Adipocyte (in vitro differentiated cells): ENCODE measurements around the gene IGIP.

ENCODE experiments used
- DNase-seq: peaks from one replicate; pipeline ENCODE4 v3.0.0-alpha.2; 2015; ENCODE audit warnings: low read depth
- H3K27me3 ChIP-seq: replicated peaks from 2 replicates; pipeline ENCODE4 v1.7.0; 2013; ENCODE audit warnings: mild to moderate bottlenecking, low read length, moderate library complexity; ENCODE audit not compliant: control insufficient read depth, insufficient read depth
- H3K36me3 ChIP-seq: 2 replicates; pipeline ENCODE4 v1.7.0; 2013; ENCODE audit warnings: low read length, mild to moderate bottlenecking, moderate library complexity; ENCODE audit not compliant: control insufficient read depth, insufficient read depth, severe bottlenecking
- H3K4me1 ChIP-seq: 2 replicates; pipeline ENCODE4 v1.7.0; 2013; ENCODE audit warnings: mild to moderate bottlenecking, low read length, moderate library complexity; ENCODE audit not compliant: control insufficient read depth, insufficient read depth
- H3K4me3 ChIP-seq: 2 replicates; pipeline ENCODE4 v1.7.0; 2013; ENCODE audit warnings: mild to moderate bottlenecking, low read length, moderate library complexity
- H3K9ac ChIP-seq: 2 replicates; pipeline ENCODE4 v1.7.0; 2013; ENCODE audit warnings: mild to moderate bottlenecking, low read length, moderate library complexity
- H3K9me3 ChIP-seq: 2 replicates; pipeline ENCODE4 v1.7.0; 2013; ENCODE audit warnings: mild to moderate bottlenecking, low read length, moderate library complexity; ENCODE audit not compliant: control insufficient read depth

The IGIP gene

DNA sequence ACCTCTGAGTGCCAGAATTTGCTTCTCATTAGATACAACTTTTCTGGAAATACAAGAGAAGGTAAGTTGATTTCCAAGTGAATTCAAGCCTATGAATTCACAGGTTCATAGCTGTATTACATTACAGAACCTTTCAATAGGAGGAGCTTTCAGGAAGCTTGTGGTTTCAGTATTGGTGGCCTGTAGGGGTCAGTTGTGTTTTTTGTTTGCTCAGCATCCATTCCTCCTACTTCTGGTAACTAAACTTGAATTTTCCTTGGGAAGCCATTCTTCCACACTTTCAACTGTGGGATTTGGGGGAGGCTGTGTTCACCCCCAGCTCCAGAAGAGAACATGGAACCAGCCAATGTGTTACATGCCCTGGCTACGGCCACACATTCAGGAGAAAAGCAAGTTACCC is 43.7 kb downstream of the IGIP start:
- Histone ChIP-seq H3K4me3 (no peak overlapping the region), H3K9me3 (no peaks in the 10 kb centered on the region), H3K27me3 (no peaks in the 10 kb centered on the region), H3K9ac (no peak overlapping the region), H3K36me3 (no peaks in the 10 kb centered on the region), H3K4me1 (peaks cover 15% of the 10 kb centered on the region)
- DNase-seq = peak; percentile 24

DNA sequence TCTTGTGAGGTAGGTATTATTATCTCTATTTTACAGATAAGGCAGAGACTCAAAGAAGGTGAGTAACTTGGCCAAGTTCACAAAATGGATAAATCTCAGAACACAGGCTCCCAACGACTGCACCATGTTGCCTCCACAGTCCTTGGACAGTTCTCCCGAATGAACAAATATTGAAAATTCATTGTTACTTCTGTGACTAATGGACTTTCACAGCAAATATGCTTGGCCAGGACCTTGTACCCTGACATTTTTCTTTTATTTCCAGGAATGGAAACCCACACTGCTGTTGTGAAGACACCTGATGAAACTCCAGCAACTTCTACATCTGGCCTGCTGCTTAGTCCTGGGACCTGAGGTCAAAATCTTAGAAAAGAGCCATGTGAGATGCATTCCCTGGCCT is 46.7 kb downstream of the IGIP start:
- DNase-seq = no peak
- Histone ChIP-seq H3K4me1 (peaks cover 20% of the 10 kb centered on the region), H3K9ac (no peak overlapping the region), H3K9me3 (no peaks in the 10 kb centered on the region), H3K27me3 (no peaks in the 10 kb centered on the region), H3K36me3 (no peaks in the 10 kb centered on the region), H3K4me3 (no peak overlapping the region)

DNA sequence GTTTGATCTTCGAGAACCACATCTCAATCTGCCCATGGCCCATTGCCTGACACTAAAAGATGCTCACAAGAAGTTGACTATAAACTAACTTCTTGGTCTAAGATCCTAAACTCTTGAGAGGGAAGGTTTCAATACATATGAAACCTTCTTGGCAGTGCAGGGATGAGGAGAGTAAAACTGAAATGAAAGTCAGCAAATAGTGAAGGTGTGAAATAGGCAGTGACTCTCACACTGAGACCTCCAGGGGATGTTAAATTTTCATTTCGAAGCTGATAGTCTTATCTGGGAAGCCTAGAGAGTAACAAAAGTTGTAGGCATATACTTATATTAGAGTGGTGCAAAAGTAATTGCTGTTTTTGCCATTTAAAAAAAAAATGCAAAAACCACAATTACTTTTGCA is 48.3 kb downstream of the IGIP start:
- H3K36me3 ChIP-seq = no peaks in the 10 kb centered on the region
- DNase-seq = no peak
- H3K4me3 ChIP-seq = no peak overlapping the region
- no peaks in the 10 kb centered on the region for H3K9me3 ChIP-seq
- H3K9ac ChIP-seq = no peak overlapping the region
- H3K27me3 ChIP-seq = no peaks in the 10 kb centered on the region
- H3K4me1 ChIP-seq = peaks cover 33% of the 10 kb centered on the region

DNA sequence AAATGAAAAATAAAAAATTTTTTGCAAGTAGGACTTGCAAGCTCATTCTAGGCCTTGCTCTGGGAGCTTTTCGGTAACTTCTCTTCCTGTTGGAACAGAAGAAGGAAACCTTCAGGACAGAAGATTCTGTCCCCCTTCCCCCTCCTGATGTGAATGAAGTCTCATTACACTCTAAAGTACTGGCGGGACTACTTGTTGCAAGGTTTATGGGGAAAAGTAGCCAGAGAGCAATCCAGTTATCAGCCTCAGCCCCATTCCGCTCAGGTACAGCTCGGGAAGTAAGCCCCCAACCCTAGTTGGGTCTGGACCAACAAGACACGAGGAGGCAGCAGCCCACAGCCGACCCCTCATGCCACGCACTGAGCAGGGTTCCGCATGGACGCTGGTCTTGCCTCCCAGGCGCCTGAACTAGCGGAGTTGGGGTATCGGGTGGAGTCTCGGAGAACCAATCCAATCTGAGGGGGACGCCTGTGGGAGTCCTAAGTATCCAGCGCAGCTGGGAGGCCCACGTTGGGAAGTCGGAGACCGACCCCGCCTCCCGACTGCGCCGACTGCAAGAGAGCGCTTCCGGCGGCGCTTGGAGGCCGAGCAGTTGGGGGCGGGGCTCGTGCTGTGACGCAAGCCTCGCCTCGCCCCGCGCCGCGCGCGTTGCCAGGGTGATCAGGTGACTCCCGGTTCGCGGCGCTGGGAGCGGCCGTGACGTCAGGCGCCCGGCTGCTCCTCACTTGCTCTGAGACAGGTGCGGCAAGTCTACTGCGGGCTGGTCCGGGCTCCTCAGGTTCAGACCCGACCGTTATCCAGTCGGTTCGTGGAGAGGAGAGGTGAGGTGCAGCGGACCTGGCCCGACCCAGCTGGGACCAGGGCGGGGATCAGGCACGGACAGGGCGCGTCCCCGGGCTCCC is 49.0 kb downstream of the IGIP start, which contains the start of gene CYSTM1:
TSS of gene CYSTM1 (plus strand) at position 724 of the 902 bp plus-strand sequence. CDS start 19,278 bp downstream, outside the sequence.
- DNase-seq = peak; percentile 98
- Histone ChIP-seq H3K27me3 (no peaks in the 10 kb centered on the region), H3K36me3 (no peaks in the 10 kb centered on the region), H3K9me3 (no peaks in the 10 kb centered on the region), H3K4me3 (peak within 1 kb of the TSS; percentile 92), H3K9ac (peak within 1 kb of the TSS; percentile 94), H3K4me1 (peaks cover 33% of the 10 kb centered on the region)

DNA sequence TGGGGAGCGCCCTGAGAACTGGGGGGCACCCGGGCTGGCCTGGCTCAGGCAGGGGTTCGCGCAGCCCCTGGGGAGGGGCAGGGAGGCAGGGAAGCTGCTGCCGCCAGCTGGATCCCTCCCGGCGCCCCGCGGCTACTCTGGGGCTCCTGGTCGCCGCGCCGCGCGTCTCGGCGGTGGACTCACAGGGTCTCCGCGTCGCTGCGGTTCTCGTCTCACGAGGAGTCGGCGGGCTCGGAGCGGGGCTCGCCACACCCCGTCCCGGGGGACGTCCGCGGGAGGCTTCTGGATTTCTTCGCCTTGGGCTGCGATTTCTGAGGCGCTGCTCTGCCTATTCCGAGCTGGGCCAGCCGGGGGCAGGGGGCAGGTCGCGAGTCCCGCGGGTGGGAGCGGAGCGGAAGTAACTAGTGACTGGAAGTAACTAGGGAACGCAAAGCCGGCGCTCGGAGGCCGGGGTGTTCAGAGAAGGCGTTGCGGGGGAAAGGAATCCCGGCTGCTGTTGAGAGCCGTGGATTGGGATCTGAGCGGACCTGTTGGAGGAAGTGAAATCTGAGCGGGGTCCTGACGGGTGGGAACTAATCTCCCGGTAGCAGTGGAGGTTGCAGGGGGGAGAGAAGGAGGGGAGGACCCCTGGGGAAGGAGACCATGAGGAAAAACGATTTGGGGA is 49.8 kb downstream of the IGIP start:
- peak overlapping the region; percentile 94 for H3K9ac ChIP-seq
- no peaks in the 10 kb centered on the region for H3K27me3 ChIP-seq
- DNase-seq = peak; percentile 91
- H3K36me3 ChIP-seq = no peaks in the 10 kb centered on the region
- no peaks in the 10 kb centered on the region for H3K9me3 ChIP-seq
- H3K4me1 ChIP-seq = peaks cover 41% of the 10 kb centered on the region
- H3K4me3 ChIP-seq = peak overlapping the region; percentile 92

DNA sequence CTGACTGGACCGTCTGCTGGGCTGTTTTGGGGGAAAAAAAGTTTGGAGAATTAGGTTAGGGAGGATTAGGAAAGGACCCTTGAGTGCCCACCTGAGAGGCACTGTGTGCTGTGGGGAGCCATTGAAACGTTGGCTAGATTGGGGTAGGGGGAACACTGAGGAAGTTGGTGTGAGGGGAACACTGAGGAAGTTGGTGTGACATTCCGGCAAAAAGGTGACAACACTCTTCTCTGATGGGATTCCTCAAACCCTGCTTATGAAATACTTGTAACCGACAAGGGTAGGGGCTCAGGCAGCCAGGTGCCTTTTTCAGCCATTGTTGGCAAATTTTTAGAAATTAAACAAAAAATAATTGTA is 50.3 kb downstream of the IGIP start:
- Histone ChIP-seq H3K4me3 (peak overlapping the region; percentile 92), H3K9me3 (no peaks in the 10 kb centered on the region), H3K36me3 (no peaks in the 10 kb centered on the region), H3K4me1 (peaks cover 46% of the 10 kb centered on the region), H3K27me3 (no peaks in the 10 kb centered on the region), H3K9ac (peak overlapping the region; percentile 94)
- DNase-seq = no peak

DNA sequence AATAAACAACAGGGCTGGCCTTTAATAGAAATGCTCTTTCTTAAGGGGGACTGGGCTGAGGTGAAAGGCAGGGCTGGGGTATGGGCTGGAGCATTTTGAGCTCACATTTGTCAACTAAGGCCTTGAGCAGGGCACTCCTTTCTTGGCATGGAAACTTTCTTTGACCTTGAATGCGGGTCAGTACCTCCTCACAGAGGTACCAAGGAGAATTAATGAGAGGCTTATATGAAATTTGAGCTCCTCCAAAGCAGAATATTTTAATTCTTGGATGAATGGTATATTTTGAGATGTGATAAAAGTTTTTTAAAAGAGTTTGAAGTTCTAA is 52.3 kb downstream of the IGIP start:
- DNase-seq = no peak
- H3K9ac ChIP-seq = peak overlapping the region; percentile 94
- H3K36me3 ChIP-seq = no peaks in the 10 kb centered on the region
- no peaks in the 10 kb centered on the region for H3K9me3 ChIP-seq
- H3K4me3 ChIP-seq = peak overlapping the region; percentile 72
- peaks cover 67% of the 10 kb centered on the region for H3K4me1 ChIP-seq
- H3K27me3 ChIP-seq = no peaks in the 10 kb centered on the region

DNA sequence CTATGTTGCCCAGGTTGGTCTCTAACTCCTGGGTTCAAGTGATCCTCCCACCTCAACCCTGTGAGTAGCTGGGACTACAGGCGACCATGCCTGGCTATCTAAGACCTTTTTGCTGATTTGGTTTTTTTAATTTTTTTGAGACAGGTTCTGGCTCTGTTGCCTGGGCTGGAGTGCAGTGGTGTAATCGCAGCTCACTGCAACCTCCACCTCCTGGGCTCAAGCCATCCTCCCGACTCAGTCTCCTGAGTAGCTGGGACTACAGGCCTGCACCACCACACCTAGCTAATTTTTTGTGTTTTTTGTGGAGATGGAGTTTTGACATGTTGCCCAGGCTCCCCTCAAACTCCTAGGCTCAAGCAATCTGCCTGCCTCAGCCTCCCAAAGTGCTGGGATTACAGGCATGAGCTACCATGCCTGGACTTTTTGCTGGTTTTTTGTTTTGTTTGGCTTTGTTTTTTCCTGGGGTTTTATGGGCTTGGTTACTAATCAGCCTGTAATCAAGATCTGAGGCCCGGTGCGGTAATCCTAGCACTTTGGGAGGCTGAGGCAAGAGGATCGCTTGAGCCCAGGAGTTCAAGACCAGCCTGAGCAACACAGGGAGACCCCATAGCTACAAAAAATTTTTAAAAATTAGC is 52.9 kb downstream of the IGIP start:
- H3K9ac ChIP-seq = peak overlapping the region; percentile 94
- peaks cover 72% of the 10 kb centered on the region for H3K4me1 ChIP-seq
- H3K27me3 ChIP-seq = no peaks in the 10 kb centered on the region
- H3K4me3 ChIP-seq = peak overlapping the region; percentile 72
- no peaks in the 10 kb centered on the region for H3K9me3 ChIP-seq
- H3K36me3 ChIP-seq = no peaks in the 10 kb centered on the region
- no peak for DNase-seq
